CD14-positive monocyte (primary cell): ENCODE data around the gene ZNF367. TPM values are rescaled to one million over a fixed set of nuclear protein-coding genes. Genes with fewer than 3 reads are reported as not detected.

Source experiments
- DNase-seq, 3 donors: peaks; one replicate each; pipeline ENCODE4 v3.0.0-alpha.2; 2011 to 2022
- H2AFZ ChIP-seq: 2 replicates; pipeline ENCODE4 v1.6.0; 2012; ENCODE audit warnings: mild to moderate bottlenecking, low read depth, low read length, inconsistent platforms; ENCODE audit not compliant: insufficient read depth, poor library complexity, severe bottlenecking
- H3K27ac ChIP-seq, 2 donors: 1 replicate in 1 of 2; 2 replicates in 1 of 2; pipeline ENCODE4 v1.5.1; 2012 to 2013; ENCODE audit warnings: low read length in 2 of 2, control low read depth in 1 of 2, inconsistent platforms in 1 of 2, low read depth in 1 of 2, mild to moderate bottlenecking in 1 of 2
- H3K27me3 ChIP-seq, 2 donors: one replicate each; pipeline versions ENCODE4 v1.6.0 to v1.6.1; 2011 to 2013; ENCODE audit warnings: low read length in 2 of 2; ENCODE audit not compliant: control insufficient read depth in 2 of 2, insufficient read depth in 2 of 2
- H3K36me3 ChIP-seq, 2 donors: replicated peaks in 1 of 2; 1 replicate in 1 of 2; 2 replicates in 1 of 2; pipeline versions ENCODE4 v1.5.1 to v1.6.1; 2012 to 2013; ENCODE audit warnings: low read length in 2 of 2, control low read depth in 1 of 2, inconsistent platforms in 1 of 2, mild to moderate bottlenecking in 1 of 2; ENCODE audit not compliant: insufficient read depth in 2 of 2, control insufficient read depth in 1 of 2
- H3K4me1 ChIP-seq, 2 donors: 1 replicate in 1 of 2; 2 replicates in 1 of 2; pipeline versions ENCODE4 v1.5.1 to v1.6.1; 2012 to 2013; ENCODE audit warnings: low read length in 2 of 2, control low read depth in 1 of 2, inconsistent platforms in 1 of 2, mild to moderate bottlenecking in 1 of 2, moderate library complexity in 1 of 2; ENCODE audit not compliant: insufficient read depth in 2 of 2, control insufficient read depth in 1 of 2
- H3K4me2 ChIP-seq: replicated peaks from 2 replicates; pipeline ENCODE3; 2012; ENCODE audit warnings: low read length, moderate library complexity, mild to moderate bottlenecking; ENCODE audit not compliant: poor library complexity, severe bottlenecking; ENCODE audit errors: extremely low read depth
- H3K4me3 ChIP-seq, 3 experiments: fragments of 200-600 bp in 1 of 3; sonication (generic) in 1 of 3; replicated peaks in 1 of 3; 1 replicate in 2 of 3; 2 replicates in 1 of 3; pipeline ENCODE4 v1.5.1; 2011 to 2013; ENCODE audit warnings: low read length in 3 of 3, mild to moderate bottlenecking in 3 of 3, control low read depth in 2 of 3, low read depth in 2 of 3, inconsistent platforms in 1 of 3, moderate library complexity in 1 of 3
- H3K79me2 ChIP-seq: 2 replicates; pipeline ENCODE4 v1.6.0; 2012; ENCODE audit warnings: mild to moderate bottlenecking, control low read depth, inconsistent platforms, low read length, moderate library complexity; ENCODE audit not compliant: insufficient read depth
- H3K9ac ChIP-seq: 2 replicates; pipeline ENCODE4 v1.6.0; 2017; ENCODE audit warnings: low read length, mild to moderate bottlenecking; ENCODE audit not compliant: insufficient read depth, poor library complexity, severe bottlenecking
- H3K9me3 ChIP-seq, 2 donors: replicated peaks in 1 of 2; 1 replicate in 1 of 2; 2 replicates in 1 of 2; pipeline versions ENCODE4 v1.5.1 to v1.6.1; 2012 to 2013; ENCODE audit warnings: low read length in 2 of 2, control low read depth in 1 of 2; ENCODE audit not compliant: control insufficient read depth in 1 of 2, insufficient read depth in 1 of 2
- H4K20me1 ChIP-seq: 2 replicates; pipeline ENCODE4 v1.6.0; 2012; ENCODE audit warnings: mild to moderate bottlenecking, low read length, control low read depth, moderate library complexity; ENCODE audit not compliant: insufficient read depth
- H3K27ac Mint-ChIP-seq, 7 donors: one replicate each; pipeline ENCODE4 v1.8.0; 2020; ENCODE audit warnings: mild to moderate bottlenecking in 7 of 7, mixed read lengths in 7 of 7, moderate library complexity in 6 of 7, inconsistent platforms in 2 of 7
- H3K27me3 Mint-ChIP-seq, 3 donors: one replicate each; pipeline ENCODE4 v1.8.0; 2021 to 2022; ENCODE audit warnings: low read depth in 3 of 3, mild to moderate bottlenecking in 3 of 3, mixed read lengths in 3 of 3, moderate library complexity in 3 of 3, inconsistent platforms in 1 of 3
- H3K36me3 Mint-ChIP-seq, 2 donors: one replicate each; pipeline ENCODE4 v1.8.0; 2020; ENCODE audit warnings: mixed read lengths in 2 of 2, inconsistent platforms in 1 of 2, mild to moderate bottlenecking in 1 of 2
- H3K4me1 Mint-ChIP-seq: one replicate; pipeline ENCODE4 v1.8.0; 2020; ENCODE audit warnings: mild to moderate bottlenecking, mixed read lengths
- H3K4me3 Mint-ChIP-seq, 2 donors: one replicate each; pipeline ENCODE4 v1.8.0; 2020; ENCODE audit warnings: mild to moderate bottlenecking in 2 of 2, mixed read lengths in 2 of 2, moderate library complexity in 1 of 2
- H3K9me3 Mint-ChIP-seq, 7 donors: one replicate each; pipeline ENCODE4 v1.8.0; 2020 to 2022; ENCODE audit warnings: mixed read lengths in 7 of 7, mild to moderate bottlenecking in 6 of 7, moderate library complexity in 6 of 7, inconsistent platforms in 2 of 7
- CTCF ChIP-seq: fragments of 200-600 bp; IDR thresholded peaks from one replicate; pipeline ENCODE4 v1.8.0; 2022; ENCODE audit warnings: antibody characterized with exemption, mild to moderate bottlenecking
- WGBS: methylation state at CpG from one replicate; pipeline ENCODE4 v1.1.5; 2013; ENCODE audit warnings: missing lambda C conversion rate; ENCODE audit not compliant: insufficient coverage; 5-methylcytosine and 5-hydroxymethylcytosine counted together
- intact Hi-C, 2 donors: fragments of 100-400 bp; cut with micrococcal nuclease; formaldehyde crosslinking; loops; one replicate each; pipeline versions ENCODE4 v1.15.0 to v1.15.1; 2023
- polyA plus RNA-seq, 3 donors: library from polyadenylated mRNA; depleted of rRNA in 1 of 3; unstranded in 2 of 3; stranded (reverse) in 1 of 3; fragments of 300-500 nt in 2 of 3; fragments of >200 nt in 1 of 3; fragmentation: Illumina TruSeq in 2 of 3; gene quantifications; 1 replicate in 2 of 3; 2 replicates in 1 of 3; pipeline ENCODE4 v1.2.3, GENCODE V29; 2012 to 2021

ZNF367 gene
- polyA plus RNA-seq, 3 donors: 0.08 to 0.21 TPM; not detected in 1

GRCh38 chr9:96343515-96344360 is 74.4 kb downstream of the ZNF367 start:
- Histone ChIP-seq H3K4me3 (no peak overlapping the region), H3K36me3 (peaks cover 0 to 13% of the 10 kb centered on the region in 2 donors), H3K9ac (no peak overlapping the region), H3K27ac (no peak overlapping the region), H2AFZ (no peak overlapping the region), H3K27me3 (no peaks in the 10 kb centered on the region), H3K9me3 (peaks cover 6 to 7% of the 10 kb centered on the region in 2 donors), H4K20me1 (no peaks in the 10 kb centered on the region), H3K4me2 (no peak overlapping the region), H3K4me1 (peaks cover 4 to 6% of the 10 kb centered on the region in 2 donors), H3K79me2 (no peaks in the 10 kb centered on the region)
- intact Hi-C loops: no loop called here
- Mint-ChIP-seq H3K4me3 (no peak overlapping the region), H3K36me3 (peaks cover 7 to 16% of the 10 kb centered on the region in 2 donors), H3K27ac (no peak overlapping the region), H3K4me1 (peaks cover 25% of the 10 kb centered on the region), H3K9me3 (peaks cover 3 to 8% (median 4%) of the 10 kb centered on the region in 7 donors), H3K27me3 (no peaks in the 10 kb centered on the region)
- DNase-seq: no peak
- no peak for TF ChIP-seq CTCF
- WGBS: 56% methylated on average over 1 of the region's 5 CpGs

DNA sequence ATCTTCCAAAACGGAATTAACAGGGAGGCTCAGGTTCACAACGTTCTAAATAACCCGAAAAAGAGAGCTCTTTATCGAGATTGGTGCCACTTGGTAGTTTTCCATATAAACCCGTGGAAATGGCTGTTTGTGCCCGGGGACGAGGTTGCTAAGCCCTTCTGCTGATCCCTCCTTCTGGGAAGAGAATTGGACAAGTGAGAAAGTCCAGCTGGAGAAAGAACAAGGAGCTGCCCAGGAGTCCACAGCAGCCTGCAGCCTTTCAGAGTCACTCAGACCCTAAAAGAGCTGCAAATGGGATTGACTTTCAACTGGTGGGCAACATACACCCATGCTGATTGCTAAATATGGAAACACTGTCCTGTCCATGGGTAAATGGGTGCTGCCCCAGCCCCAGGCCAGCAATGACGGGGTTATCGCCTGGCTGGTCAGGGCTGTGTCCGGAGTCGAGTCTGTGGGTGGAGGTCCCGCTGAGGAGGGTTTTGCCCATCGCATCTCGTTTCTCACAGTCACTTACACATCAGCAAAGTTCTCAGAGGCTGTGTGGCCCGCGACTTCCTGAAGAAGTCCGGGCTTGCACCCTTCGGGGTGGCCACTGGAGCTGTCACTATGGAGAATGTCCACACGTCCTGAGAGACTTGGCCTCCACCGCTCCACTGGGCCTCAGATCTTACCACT is 75.5 kb downstream of the ZNF367 start:
- Histone ChIP-seq H3K9ac (no peak overlapping the region), H3K27ac (no peak overlapping the region), H3K4me2 (no peak overlapping the region), H3K9me3 (no peaks in the 10 kb centered on the region), H3K4me3 (no peak overlapping the region), H4K20me1 (no peaks in the 10 kb centered on the region), H3K36me3 (peaks cover 0 to 7% of the 10 kb centered on the region in 2 donors), H2AFZ (no peak overlapping the region), H3K27me3 (no peaks in the 10 kb centered on the region), H3K79me2 (no peaks in the 10 kb centered on the region), H3K4me1 (peaks cover 4 to 6% of the 10 kb centered on the region in 2 donors)
- H3K36me3 Mint-ChIP-seq: peaks cover 0 to 12% of the 10 kb centered on the region in 2 donors
- H3K4me3 Mint-ChIP-seq: no peak overlapping the region
- H3K27ac Mint-ChIP-seq: no peak overlapping the region
- WGBS: 94% methylated on average over 16 of the region's 20 CpGs
- H3K9me3 Mint-ChIP-seq: no peaks in the 10 kb centered on the region
- H3K27me3 Mint-ChIP-seq: no peaks in the 10 kb centered on the region
- peaks cover 25% of the 10 kb centered on the region for H3K4me1 Mint-ChIP-seq
- TF ChIP-seq CTCF: no peak
- intact Hi-C loops: no loop called here
- no peak for DNase-seq
